Measurements from ENCODE around the gene SFXN5. TPM values are rescaled to one million over a fixed set of nuclear protein-coding genes. Genes with fewer than 3 reads are reported as not detected.

The SFXN5 gene
- total and polyA plus RNA-seq, 2 of the 8 experiments (the other 6 are each of a cell fraction or from before 2014, with no cell fraction given), result 29.3 to 33.1 TPM

GRCh38 chr2:72945450-72946019, 126.0 kb downstream of the SFXN5 start:
- CTCF ChIA-PET (ENCODE audit: partially characterized antibody), result interaction anchor here (1.1 to 25.6 kb wide), 6 partner anchors 14 to 58 kb away, joined by 3 to 490 read pairs (median 6); no protein-coding TSS in a partner anchor
- no peak overlapping the region for H3K27ac ChIP-seq (ENCODE audit: low read depth, low read length)
- H3K36me3 ChIP-seq (ENCODE audit: control insufficient read depth in 2 of 4, insufficient read depth in 4 of 4, low read length in 3 of 4), result no peaks in the 10 kb centered on the region
- H3K4me2 ChIP-seq (ENCODE audit: insufficient read depth in 1 of 2, low read depth in 2 of 2, low read length in 2 of 2), result no peak overlapping the region
- POLR2A ChIA-PET (ENCODE audit: partially characterized antibody), result interaction anchor here (1.5 kb wide), 1 partner anchor 12 kb away, joined by 3 read pairs; no protein-coding TSS in a partner anchor
- peaks cover 0 to 5% (median under 1%) of the 10 kb centered on the region in 4 experiments; a peak in 1 of 7 replicates for H3K27me3 ChIP-seq (replicated peaks in 1 of 4; ENCODE audit: control insufficient read depth in 3 of 4, extremely low read depth in 1 of 4, insufficient read depth in 3 of 4, low read length in 3 of 4)
- H3K18ac ChIP-seq (ENCODE audit: extremely low read depth, low read length), result no peak overlapping the region
- no peak overlapping the region for H3K23ac ChIP-seq (ENCODE audit: insufficient read length)
- FAIRE-seq, result no peak
- no peak overlapping the region for H3K4ac ChIP-seq (replicated peaks; ENCODE audit: insufficient read length, low read depth, low read length)
- no peaks in the 10 kb centered on the region for H3K9me3 ChIP-seq (ENCODE audit: insufficient read depth in 2 of 2, low read depth in 1 of 2, low read length in 1 of 2)
- no peak overlapping the region for H2AFZ ChIP-seq (ENCODE audit: low read length)
- H2BK15ac ChIP-seq (ENCODE audit: low read length), result no peak overlapping the region
- no peak overlapping the region for H2AK5ac ChIP-seq (ENCODE audit: low read depth, low read length)
- H3K56ac ChIP-seq (replicated peaks; ENCODE audit: insufficient read length, low read depth, low read length), result no peak overlapping the region
- no peak overlapping the region for H4K8ac ChIP-seq (ENCODE audit: extremely low read depth, insufficient read depth, low read length)
- no peak overlapping the region for H3K4me3 ChIP-seq (ENCODE audit: extremely low read depth in 1 of 4, insufficient read depth in 2 of 4, low read depth in 3 of 4, low read length in 4 of 4)
- peak overlapping the region; percentile 68; the same call in 1 of the 2 replicates for H2BK12ac ChIP-seq (ENCODE audit: low read depth, low read length)
- no peak overlapping the region for H3K9ac ChIP-seq (replicated peaks in 1 of 4; ENCODE audit: extremely low read depth in 1 of 4, low read depth in 3 of 4, low read length in 3 of 4)
- no peaks in the 10 kb centered on the region for H4K20me1 ChIP-seq (replicated peaks in 1 of 2; ENCODE audit: control insufficient read depth in 1 of 2, insufficient read depth in 2 of 2, low read length in 2 of 2)
- no peak for DNase-seq (ENCODE audit: low read depth in 1 of 2, low spot score in 2 of 2)
- peak overlapping the region; percentile 44; the same call in 1 of the 2 replicates for H2BK5ac ChIP-seq (ENCODE audit: low read depth, low read length)
- no peak overlapping the region for H3K14ac ChIP-seq (ENCODE audit: insufficient read length)
- peaks cover 0 to 12% (median 4%) of the 10 kb centered on the region in 4 experiments; a peak in 4 of 7 replicates for H3K4me1 ChIP-seq (replicated peaks in 1 of 4; ENCODE audit: control insufficient read depth in 3 of 4, insufficient read depth in 4 of 4, low read length in 3 of 4)
- no peak overlapping the region for H4K91ac ChIP-seq (replicated peaks; ENCODE audit: insufficient read length, low read length)
- no peaks in the 10 kb centered on the region for H3K79me1 ChIP-seq (ENCODE audit: low read depth, low read length)
- H3K79me2 ChIP-seq (ENCODE audit: control insufficient read depth in 1 of 2, insufficient read depth in 2 of 2, low read length in 2 of 2), result no peaks in the 10 kb centered on the region
- H2BK120ac ChIP-seq (replicated peaks; ENCODE audit: low read depth, low read length), result no peak overlapping the region
- H2BK20ac ChIP-seq (ENCODE audit: low read length), result peak overlapping the region; percentile 72; the same call in 1 of the 2 replicates
- no peak overlapping the region for H4K5ac ChIP-seq (ENCODE audit: insufficient read length, low read depth, low read length)
- no peaks in the 10 kb centered on the region for H3K23me2 ChIP-seq (ENCODE audit: low read depth, low read length)
- WGBS, 2 experiments (ENCODE audit: extremely low coverage in 1 of 2, insufficient coverage in 1 of 2, insufficient read length in 1 of 2, insufficient replicate concordance in 2 of 2, low coverage in 1 of 2, low lambda C conversion rate in 2 of 2, missing lambda C conversion rate in 1 of 2), result 90% methylated on average over 8 of the region's 9 CpGs; no CpG with 5 or more reads in 1 of the 2 experiments
- TF ChIP-seq HDAC2 (IDR thresholded peaks at IDR 0.05; ENCODE audit: borderline replicate concordance in 1 of 2, low read depth in 2 of 2, low read length in 2 of 2), result no peak
- TF ChIP-seq, protein P1, sequence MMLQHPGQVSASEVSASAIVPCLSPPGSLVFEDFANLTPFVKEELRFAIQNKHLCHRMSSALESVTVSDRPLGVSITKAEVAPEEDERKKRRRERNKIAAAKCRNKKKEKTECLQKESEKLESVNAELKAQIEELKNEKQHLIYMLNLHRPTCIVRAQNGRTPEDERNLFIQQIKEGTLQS (IDR thresholded peaks at IDR 0.05; ENCODE audit: insufficient read depth, low read depth, low read length), result no peak
- TF ChIP-seq NANOG (IDR thresholded peaks at IDR 0.05; ENCODE audit: insufficient read depth, low read depth, low read length, poor library complexity, severe bottlenecking), result no peak
- no peak for TF ChIP-seq POLR2AphosphoS5 (IDR thresholded peaks at IDR 0.05; ENCODE audit: low read depth, low read length)
- TF ChIP-seq MAFK (IDR thresholded peaks at IDR 0.05; ENCODE audit: low read depth, low read length), result no peak
- TF ChIP-seq KDM5A (IDR thresholded peaks at IDR 0.05; ENCODE audit: low read length), result no peak
- no peak for TF ChIP-seq SIRT6 (IDR thresholded peaks at IDR 0.05; ENCODE audit: low read length)
- TF ChIP-seq PHF8 (conservative IDR thresholded peaks at IDR 0.05; ENCODE audit: low read depth, low read length), result no peak
- TF ChIP-seq EP300 (IDR thresholded peaks at IDR 0.05; ENCODE audit: borderline replicate concordance in 1 of 2, low read depth in 2 of 2, low read length in 2 of 2), result no peak
- TF ChIP-seq SUZ12 (IDR thresholded peaks at IDR 0.05; ENCODE audit: low read length), result no peak
- TF ChIP-seq SP4 (IDR thresholded peaks at IDR 0.05; ENCODE audit: low read length), result no peak
- no peak for TF ChIP-seq NRF1 (IDR thresholded peaks at IDR 0.05; ENCODE audit: low read depth, low read length)
